HG02943 (cell line): Measurements from ENCODE around the gene ANKRD35.
"Not testable (repeated sequence)": the region's sequence is repeated elsewhere in the genome, so short reads cannot be mapped to it uniquely, and the experiment has no call there.

Experiments used
- ATAC-seq: cut with Tn5 transposase; IDR thresholded peaks from one replicate; pipeline ENCODE4 v1.9.1; 2021; ENCODE audit warnings: mild to moderate bottlenecking, low read depth, moderate library complexity; ENCODE audit not compliant: unreplicated experiment

The ANKRD35 gene

DNA sequence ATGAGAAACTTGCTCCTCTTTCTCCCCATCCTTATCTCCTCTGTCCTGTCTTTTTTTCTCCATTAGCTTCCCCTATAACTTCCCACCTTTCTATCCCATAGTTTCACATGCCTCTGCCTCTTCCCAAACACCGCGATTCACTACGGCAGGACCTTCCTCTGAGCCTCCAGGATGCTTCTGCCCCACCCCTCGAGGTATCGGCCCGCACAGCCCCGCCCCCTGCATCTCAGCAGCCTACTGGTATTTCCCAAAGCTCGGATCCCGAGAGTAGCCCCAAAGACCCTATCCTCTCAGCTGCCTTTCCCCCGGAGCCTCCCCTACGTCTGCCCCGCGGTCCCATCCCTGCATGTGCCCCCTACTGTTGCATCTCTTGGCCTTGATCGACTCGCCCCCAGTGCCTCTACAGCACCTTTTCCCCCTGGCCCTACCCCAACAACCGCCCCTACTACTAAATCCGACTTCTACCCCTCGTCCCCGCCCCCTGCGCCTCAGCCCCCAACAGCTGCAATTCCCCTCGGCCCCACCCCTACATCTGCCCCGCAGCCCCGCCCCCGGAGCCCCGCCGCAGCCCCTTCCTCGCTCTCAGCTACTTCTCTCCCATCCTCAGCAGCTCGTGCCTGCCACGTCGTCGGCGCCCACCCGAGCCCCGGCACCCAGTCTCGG, 27.3 kb downstream of the ANKRD35 start:
- ATAC-seq: no peak

DNA sequence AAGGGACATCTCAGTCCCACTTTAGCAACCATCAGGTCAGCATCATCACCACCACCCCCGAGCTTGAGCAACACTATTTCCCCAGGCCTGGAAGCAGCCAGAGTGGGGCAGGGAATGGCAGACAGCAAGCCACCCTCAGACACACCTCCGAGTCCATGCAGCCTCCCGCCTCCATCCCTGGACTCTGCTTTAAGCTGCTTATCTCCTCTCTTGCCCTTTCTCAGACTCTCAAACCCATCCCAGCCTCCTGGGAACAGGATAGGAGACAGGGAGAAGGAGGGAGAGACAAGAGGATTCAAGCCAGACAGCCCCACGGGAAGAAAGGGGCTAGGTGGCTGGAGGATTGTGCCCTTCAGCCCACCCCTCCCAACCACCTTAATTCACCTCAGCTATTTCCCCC, 28.5 kb downstream of the ANKRD35 start:
- ATAC-seq: no peak

DNA sequence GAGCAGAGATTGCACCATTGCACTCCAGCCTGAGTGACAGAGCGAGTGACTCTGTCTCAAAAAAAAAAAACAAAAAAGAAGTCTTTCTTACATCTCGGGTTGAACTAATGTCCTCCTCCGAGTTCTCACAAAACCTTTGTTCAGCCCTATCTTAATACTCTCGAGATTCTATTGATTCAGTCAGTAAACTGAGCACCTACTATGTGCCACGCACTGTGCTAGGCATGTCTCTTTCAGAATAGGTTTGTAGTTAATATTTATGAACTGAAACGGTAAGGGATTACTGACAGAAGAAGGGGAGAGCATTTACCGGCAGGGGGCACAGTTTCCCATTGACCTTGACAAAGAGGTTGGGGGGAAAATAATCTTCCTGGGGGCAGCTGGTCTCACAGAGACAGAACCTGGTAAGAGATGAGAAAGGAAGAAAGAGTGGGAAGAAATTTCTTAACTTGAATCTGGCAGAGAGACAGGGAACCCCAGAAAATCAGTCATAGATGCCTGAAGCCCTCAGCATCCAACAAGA, 30.2 kb downstream of the ANKRD35 start:
- ATAC-seq: no peak

DNA sequence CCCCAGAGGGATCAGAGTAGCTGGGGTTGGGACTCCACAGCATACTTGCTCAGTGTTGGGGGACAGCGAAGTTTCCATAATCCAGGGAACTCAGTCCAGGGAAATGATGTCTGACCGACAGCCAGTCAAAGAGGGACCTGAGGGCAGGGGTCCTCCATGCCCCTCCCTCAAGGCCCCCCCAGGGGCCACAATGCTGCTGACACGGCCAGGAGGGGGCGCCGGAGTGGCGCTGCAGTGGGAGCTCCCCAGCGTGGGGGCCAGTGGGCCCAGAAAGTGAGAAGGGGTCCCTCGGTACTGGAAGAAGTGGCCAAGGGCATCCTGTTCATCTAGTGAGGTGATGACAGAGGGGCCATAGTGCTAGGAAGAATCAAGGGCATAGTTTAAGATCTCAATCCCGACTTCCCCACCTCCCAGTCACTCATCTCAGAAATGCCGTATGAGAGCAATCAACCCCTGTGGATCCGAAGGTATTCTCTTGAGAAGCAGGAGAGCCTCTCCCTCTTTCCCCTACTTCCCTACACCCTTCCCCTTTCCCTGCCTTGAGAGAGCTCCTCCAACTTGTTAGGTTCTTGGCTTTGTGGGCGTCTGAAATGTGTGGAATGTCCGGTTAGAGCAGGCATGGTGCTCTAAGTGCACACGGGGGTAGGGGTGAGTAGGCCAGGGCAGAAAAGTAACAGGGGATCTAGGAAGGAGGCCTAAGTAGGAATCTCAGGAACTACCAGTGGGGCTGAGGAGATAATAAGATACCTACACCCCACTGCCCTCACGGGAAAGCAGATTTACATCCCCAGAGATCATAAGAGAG, 36.1 kb downstream of the ANKRD35 start:
- ATAC-seq: no peak

DNA sequence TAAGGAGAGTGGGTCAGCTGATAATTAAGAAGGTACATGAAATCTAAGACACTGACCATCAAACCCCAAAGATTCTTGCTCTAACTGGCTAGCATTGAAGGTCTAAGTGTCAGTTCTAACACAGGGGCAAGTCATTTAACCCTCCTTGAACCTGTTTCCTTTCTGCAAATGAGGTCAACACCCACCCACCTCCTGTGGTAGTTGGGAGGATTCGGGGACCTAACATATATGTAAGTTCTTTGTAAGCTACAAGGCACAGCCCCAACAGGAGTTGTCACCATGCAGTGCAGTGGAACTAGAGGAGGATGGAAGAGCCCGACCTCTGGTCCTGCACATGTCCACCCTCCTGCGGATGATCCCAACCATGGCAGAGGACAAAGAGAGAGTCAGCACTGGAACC, 37.8 kb downstream of the ANKRD35 start:
- no peak for ATAC-seq

DNA sequence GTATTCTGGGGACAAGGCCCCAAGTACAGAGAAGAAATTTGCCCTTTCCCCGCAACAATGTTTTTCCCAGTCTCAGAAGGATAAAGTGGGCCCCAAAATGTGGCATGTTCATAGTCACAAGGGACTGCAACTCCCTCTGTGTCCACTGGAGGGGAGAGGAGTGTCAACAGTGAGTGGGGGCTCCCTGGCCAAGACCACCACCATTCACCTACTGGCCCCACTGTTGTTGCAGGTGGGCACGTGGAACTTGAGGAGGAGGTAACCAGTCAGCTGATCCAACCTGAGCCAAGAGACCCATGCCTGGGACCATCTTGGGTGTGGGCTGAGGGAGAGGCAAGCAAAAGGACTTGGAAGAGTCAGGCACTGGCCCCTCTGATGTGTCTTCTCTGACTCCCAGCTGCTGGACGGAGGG, 39.5 kb downstream of the ANKRD35 start:
- ATAC-seq: no peak

DNA sequence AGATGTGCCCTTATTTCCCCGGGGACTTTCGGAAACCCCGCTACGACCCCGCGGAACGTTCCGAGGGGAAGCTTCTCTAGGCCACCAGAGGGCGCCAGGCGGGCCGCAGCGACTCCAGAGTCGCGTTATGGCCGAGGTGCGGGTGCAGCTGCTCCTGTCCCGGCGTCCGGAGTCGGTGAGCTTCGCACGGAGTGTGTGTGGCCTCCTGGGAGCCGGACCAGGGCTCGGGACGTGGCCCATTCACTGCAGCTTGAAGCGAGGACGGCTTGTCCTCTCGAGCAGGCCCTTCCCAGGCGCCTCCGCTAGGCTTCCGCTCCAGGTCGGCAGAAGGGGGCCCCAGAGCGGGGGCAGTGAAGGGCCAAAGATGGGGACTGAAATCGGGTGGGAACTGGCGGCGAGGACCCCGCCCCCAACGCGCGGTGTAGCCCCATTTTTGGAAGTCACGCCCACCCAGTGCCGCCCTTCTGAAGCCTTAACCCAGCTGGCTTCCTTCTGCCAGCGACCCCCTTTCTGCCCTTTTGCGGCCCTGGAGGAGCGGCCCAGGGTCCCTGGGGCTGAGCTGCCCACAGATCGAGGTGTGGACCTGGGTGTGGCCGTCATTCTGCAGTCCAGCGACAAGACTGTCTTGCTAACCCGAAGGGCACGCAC, 40.0 kb downstream of the ANKRD35 start, which contains the start of gene NUDT17:
TSS of gene NUDT17 (plus strand) at position 117 of the 648 bp plus-strand sequence. CDS start at position 128, 11 bp downstream.
- peak; percentile 53 for ATAC-seq

DNA sequence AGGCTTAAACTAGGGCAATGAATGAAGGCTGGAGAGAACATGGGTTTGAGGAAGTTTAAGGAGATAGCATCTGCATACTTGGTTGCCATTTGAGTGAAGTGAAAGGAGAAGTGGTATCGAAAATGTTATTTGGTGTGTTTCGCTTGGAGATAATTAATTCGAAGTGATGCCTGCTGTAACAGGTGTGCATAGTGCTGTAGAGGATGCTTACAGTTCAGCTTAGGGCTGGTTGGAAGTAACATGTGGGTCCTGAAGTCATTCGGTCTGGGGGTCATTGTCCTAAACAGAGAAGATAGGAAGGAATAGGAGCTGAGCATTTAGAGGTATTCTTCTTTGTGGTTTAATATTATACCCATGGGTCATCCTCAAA, 40.5 kb downstream of the ANKRD35 start:
- peak; percentile 63 for ATAC-seq

DNA sequence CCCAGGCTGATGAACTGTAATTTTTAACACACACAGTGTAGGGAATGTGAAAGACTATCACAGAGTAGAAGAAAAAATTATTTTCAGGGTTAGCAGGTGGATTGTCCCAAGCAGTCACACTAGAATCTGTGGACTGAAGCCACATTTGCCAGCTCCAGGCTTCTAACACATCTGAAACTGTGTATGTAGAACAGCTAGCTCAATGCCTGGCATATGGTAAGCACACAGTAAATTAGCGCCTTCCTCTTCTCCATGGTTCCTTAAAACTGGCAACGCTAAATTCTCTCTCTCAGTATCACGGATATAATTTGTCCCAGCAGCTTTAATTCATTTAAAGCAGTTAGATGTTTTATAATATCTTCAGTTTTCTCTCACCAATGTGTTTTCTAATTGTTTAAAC, 42.6 kb downstream of the ANKRD35 start:
- no peak for ATAC-seq

DNA sequence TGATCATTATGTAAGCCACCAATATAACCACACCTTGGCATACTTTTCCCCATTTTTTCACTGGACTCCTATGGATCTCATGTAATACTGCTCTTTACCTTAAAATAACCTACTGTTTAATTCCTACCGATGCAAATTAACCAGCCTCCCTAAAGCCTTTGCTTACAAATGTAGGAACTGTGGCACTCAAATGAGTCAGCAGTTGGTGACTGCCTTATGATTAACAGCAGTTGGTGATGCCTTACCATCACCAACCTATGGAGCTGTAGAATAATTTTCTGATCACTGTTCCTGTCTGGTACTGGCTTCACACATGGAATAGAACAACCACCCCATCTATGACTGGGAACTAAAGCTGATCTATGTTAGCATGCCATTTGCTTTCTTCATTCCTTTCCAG, 48.0 kb downstream of the ANKRD35 start:
- no peak for ATAC-seq

DNA sequence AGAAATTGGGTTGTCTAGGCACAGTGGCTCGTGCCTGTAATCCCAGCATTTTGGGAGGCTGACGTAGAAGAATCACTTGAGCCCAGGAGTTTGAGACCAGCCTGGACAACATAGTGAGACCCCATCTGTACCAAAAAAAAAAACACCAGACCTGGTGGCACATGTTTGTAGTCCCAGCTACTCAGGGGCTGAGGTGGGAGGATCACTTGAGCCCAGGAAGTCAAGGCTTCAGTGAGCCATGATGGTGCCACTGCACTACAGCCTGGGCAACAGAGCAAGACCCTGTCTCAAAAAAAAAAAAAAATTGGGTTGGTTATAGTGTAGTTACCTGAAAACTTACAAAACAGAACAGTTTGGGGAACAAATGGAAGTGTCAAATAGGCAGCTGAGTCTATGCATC, 54.9 kb downstream of the ANKRD35 start:
- not testable (repeated sequence) for ATAC-seq

DNA sequence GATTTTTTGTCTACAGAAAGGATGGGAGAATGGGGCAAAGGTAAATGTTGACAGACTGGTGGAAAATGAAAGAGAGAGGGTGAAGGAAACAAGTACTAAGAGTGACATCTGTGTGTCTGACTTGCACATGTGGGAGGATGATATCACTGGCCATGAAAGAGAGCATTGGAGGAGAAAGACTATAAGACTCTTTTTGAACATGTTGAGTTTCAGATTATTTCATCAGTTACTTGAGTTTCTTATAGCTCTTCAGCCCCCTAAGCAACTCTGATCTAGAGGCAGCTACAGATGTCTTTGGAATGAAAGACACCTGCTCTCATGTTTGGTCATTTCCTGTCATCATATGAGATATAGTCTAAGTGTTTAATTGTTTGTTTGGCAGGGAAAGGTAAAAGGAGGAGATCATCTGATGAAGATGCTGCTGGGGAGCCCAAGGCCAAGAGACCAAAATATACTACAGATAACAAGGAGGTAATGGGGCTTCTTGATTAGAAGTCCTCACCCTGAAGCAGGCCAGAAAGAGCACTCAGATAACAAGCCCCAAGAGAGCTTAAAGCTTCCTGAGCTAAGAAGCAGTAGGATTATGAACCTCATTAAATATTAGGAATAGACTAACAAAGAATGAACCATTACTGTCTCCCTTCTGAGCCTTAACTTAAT, 57.2 kb downstream of the ANKRD35 start:
- ATAC-seq: no peak

DNA sequence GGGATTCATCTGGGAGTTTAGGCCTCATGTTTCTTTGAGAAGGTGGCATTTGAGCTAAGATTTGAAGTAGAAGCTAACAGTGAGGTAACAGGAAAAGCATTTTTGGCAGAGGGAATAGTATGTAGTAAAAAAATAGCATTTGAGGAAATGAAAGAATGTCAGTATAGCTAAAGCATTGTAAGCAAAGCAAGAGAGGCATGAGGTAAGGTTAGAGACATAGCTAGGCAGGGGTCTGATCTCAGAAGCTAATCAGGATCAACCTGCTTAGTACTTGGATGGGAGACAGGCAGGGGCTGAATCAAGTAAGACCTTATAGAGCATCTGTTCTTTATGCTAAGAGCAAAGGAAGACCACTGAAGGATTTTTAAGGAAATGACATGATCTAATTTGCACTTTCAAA, 57.7 kb downstream of the ANKRD35 start:
- ATAC-seq: no peak

DNA sequence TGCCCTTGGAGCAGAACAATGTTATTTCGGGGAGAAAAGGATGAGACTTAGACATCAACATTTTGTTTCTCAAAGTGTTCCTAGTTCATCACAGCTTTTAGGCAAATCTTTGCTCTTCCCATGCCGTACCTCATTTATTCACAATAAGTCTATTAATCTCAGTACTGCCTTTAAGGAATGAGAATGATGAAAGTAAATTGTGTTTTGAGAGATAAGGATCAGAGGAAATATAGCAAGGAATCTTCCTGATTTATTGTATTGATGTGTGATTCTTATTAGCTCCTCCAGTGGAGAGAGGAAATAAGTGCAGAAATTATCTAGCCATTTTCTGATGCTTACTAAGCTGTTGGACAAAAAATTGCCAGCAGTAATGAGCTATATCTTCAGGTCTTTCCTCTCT, 59.6 kb downstream of the ANKRD35 start:
- ATAC-seq: no peak

DNA sequence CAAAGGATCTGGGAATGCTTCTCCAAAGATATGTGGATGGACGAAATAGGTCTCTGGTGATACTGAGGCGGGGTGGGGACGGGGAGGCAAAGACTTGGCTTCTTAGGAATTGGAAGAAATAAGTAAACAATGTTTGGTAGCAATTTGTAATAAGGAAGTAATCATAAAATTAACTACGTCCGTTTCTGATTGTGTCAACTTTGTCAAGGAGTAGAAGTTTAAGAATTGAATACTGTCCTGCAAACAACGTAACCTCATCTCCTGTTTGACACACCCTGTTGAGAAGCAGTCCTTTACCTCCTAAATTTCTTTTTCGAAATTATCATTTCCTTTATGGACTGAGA, 61.2 kb downstream of the ANKRD35 start:
- no peak for ATAC-seq

DNA sequence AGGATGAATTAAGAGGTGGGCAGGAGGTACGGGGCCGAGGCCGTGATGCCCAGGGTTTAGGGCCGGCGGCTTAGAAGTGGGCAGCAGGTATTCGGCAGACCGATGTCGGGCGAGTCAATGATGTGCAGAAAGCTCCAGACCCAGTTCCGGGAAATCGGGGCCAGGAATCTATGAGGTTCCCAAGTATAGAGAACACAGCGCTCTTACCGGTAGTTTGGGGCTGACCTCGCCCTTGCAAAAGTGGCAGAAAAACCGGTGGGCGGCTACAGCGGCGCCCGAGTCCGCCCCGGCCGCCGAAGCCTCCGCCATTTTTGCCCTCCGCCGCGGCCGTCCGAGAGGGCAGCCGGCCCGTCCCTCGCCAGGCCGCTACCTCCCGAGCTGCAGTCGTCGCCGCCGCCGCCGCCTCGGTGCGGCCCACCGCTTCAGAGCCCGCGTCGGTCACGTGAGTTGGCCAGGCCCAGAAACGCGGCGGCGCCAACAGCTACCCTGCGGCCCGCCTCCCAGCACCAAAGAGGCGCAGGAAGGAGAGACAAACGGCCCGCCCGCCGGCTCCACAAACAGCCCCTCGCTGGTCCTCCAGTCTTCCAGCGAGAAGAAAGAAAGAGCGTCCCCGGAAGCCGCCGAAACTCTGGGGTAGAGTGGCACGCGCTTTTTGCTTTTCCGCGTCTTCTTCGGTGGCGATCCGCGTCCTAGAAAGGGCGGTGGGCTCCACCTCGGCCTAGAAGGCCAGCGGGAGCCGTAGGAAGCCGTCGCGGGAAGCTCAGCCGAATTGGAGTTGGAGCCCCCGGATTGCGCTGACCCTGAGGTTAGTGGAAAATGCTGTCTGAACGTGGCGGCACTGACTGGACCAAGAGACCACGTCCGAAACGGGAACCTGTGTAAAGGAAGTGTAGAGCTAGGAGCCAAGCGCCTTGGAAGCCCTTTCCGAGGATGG, 61.8 kb downstream of the ANKRD35 start, which contains the start of the genes POLR3C and RNF115:
TSS of gene POLR3C (plus strand) at position 636 of the 934 bp plus-strand sequence. CDS start 1,577 bp downstream, outside the sequence.
TSS of gene RNF115 (minus strand) at position 531 of the 934 bp plus-strand sequence. CDS start at position 309, 222 bp downstream.
- ATAC-seq: peak; percentile 80

DNA sequence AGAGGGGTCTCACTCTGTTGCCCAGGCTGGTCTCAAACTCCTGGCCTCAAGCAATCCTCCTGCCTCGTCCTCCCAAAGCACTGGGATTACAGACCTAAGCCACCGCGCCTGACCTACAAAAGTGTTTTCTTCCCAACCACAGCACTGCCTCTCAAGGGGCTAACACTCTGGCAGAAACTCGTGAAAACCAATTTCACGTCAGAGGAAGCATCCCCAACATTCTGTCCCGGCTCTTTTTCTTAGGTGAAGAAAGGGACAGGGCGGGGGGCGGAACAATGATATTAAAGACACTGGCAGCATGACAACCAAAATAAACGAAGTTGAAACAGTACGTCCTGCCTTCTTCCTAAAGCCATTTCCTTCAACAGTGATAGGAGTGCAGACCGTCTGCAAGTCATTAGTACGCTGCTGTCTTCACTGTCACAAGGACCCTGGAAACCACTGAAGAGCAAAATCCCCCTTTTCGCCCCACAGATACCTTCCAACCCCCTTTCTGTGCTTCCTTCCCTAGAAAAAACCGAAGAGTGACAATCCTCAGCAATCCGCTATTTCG, 62.8 kb downstream of the ANKRD35 start:
- not testable (repeated sequence) for ATAC-seq

DNA sequence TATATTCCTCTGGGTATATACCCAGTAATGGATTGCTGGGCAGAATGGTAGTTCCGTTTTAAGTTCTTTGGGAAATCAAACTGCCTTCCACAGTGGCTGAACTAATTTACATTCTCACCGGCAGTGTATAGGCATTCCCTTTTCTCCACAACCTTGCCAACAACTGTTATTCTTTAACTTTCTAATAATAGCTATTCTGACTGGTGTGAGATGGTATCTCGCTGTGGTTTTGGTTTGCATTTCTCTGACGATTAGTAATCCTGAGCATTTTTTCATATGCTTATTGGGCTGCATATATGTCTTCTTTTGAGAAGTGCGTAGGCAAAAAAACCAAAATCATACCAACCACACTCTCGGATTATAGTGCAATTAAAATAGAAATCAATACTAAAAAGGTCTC, 67.6 kb downstream of the ANKRD35 start:
- ATAC-seq: not testable (repeated sequence)
